ENCODE measurements around the gene EIF2A. TPM values are rescaled to one million over a fixed set of nuclear protein-coding genes. Genes with fewer than 3 reads are reported as not detected.

The EIF2A gene
- total RNA-seq, 1 donor from 2014 or later = 272 TPM

GRCh38 chr3:150543531-150543930, 3.1 kb upstream of the EIF2A start:
- no peak for DNase-seq

DNA sequence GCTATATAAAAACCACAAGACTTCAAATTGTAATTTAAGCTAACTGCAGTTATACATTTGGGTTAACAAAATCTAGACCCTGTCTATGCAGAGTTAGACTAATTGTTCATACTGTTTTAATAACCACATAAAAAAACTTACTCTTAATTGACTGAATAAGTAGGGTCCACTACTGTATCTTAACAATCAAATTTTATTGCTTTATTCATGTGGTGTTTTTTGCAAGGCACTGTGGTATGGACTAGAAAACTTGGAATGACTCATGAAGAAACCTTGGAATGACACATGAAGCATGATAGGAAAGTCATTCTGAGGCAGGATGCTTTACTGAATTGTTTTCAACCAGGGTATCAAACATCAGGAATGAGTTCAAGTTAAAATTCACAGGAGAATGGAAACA, 2.5 kb upstream of the EIF2A start:
- peak; percentile 44 for DNase-seq

DNA sequence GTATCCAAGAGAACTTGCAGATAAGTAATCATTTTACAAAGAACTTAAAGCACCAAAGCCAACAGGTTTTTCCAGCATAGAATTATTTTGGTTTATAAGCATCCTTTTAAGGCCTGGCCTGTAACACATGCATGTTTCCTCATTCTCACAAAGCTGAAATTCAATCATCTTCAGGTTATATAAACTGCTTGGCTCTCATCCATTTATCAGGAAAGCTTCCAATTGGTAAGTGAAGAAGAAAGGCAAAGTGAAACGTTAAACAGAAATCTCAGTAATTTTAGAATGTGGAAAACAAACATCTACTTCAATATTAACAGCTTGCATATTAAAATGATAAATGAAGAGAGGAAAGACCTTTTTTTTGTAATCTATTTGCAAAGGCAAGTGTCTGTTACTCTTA, 1.9 kb upstream of the EIF2A start:
- peak; percentile 10 for DNase-seq

- DNase-seq = peak; percentile 32
These were observed 965 bp upstream of the EIF2A start for GRCh38 chr3:150545419-150546225.

DNA sequence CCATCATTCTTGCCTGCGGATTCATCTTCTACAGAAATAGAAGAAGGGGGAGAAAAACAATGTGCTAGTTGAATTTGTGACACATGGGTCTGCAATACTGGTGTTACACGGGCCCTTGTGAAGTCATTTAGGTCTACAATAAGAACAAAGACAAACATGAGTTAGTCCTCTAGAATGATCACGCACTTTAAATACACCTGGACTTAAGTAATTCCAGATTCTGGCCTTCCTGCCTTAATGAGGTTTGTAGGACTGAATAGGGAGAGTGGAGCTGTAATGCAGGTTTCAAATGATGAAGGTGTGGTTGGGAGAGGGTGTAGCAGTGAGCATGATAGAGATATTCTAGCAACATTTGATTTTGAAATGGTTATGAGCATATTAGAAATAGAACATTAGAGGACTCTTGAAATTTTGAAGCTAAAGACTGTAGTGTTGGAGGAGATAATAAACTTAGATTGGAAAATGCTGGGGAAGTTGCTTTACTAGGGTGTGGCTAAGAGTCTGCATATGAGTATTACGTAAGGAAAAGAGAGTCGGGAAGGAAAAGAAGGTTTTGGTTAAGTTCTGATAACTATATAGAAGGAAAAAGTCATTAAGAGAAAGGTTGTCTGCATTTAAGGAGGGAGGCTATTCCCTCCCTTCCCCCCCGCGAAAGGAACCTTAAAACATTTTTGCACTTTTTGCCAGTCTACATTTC, 606 bp downstream of the EIF2A start:
- peak; percentile 29 for DNase-seq

- no peak for DNase-seq
These were observed 9.4 kb downstream of the EIF2A start for GRCh38 chr3:150555859-150556436.

GRCh38 chr3:150556792-150557191, 10.2 kb downstream of the EIF2A start:
- peak; percentile 68 for DNase-seq

- no peak for DNase-seq
These were observed 11.1 kb downstream of the EIF2A start for GRCh38 chr3:150557725-150558124.

GRCh38 chr3:150564243-150564642, 17.7 kb downstream of the EIF2A start:
- no peak for DNase-seq

DNA sequence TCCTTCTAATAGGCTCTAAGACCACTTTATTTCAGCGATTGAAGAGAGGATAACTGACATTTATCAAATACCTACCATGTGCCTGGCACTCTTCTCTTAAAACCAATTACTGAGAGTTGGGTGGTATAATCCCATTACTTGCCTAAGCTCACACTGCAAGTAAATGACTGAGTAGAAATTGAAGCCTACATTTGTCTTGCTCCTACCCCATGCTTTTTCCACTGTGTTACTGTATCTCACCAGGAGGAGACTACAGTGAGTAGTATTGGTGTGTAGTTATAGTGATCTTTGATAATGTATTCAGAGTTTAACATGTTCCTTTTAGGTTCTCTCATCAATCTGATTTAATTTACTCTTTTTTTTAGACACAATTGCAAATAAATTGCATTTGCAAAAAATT, 20.7 kb downstream of the EIF2A start:
- no peak for DNase-seq

GRCh38 chr3:150577855-150578254, 31.3 kb downstream of the EIF2A start:
- peak; percentile 49 for DNase-seq

GRCh38 chr3:150581174-150581573, 34.6 kb downstream of the EIF2A start:
- no peak for DNase-seq

DNA sequence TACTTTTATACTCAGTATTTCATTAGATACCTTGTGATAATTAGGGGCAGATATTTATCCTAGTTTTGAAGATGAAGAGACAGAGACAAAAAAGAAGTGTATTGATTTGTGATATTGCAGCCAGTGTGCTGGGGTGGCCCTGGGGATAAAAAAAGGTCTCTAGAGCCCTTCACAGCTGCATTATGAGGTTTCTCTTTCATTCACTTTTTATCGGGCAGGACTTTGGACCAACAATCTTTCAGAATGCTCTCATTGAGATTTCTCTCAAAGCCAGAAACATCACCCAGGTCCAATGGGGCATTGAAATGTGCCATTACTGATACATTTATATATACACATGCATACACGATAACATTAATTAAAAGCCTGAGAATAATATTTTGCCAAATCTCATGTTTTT, 36.0 kb downstream of the EIF2A start:
- DNase-seq = no peak

GRCh38 chr3:150583028-150583427, 36.4 kb downstream of the EIF2A start:
- no peak for DNase-seq

DNA sequence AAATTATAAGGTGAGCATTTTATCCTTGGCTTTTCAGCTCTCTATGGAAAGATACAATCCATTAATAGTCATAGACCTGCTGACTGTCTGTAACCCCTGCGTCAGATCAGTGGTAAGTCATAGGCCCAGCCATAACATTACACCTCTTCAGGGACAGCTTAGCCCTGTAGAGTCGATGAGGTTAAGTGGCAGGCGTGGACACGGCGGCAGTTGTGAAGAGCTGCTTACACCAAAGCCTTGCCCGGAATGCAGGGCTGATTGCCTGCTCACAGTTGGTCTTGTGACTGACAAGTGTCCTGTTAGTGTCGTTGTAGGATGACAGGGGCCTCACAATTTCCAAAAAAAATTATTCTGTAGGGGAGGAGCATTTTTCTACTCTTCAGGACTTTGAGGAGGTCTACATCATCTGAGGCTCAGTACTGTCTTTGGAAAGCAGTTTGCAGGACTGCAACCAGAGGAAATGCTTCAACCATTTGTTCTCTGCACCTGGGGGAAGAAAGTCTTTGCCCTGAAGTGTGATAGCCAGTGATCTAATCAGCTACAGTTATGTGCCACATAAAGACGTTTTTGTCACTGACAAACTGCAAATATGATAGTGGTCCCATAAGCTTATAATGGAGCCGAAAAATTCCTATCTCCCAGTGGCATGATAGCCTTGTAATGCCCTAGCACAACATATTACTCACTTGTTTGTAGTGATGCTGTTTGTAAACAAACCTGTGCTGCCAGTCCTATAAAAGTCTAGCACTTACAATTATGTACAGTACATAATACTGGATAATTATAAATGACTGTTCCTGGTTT, 41.6 kb downstream of the EIF2A start:
- no peak for DNase-seq

DNA sequence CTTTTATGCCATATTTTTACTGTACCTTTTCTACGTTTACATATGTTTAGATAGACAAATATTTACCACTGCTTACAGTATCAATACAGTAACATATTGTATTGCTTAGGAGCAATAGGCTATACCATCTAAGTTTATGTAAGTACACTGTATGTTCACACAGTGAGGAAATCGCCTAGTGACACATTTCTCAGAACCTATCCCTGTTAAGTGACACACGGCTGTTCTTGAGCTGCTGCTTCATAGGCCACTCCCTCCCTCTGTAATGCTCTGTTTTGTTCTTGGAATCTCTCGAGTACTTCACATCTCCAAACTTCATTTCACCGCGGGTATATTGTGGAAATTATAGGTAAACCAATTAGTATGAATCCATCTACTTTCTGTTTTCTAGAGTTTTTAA, 43.2 kb downstream of the EIF2A start:
- no peak for DNase-seq

GRCh38 chr3:150594150-150594549, 47.6 kb downstream of the EIF2A start:
- no peak for DNase-seq

DNA sequence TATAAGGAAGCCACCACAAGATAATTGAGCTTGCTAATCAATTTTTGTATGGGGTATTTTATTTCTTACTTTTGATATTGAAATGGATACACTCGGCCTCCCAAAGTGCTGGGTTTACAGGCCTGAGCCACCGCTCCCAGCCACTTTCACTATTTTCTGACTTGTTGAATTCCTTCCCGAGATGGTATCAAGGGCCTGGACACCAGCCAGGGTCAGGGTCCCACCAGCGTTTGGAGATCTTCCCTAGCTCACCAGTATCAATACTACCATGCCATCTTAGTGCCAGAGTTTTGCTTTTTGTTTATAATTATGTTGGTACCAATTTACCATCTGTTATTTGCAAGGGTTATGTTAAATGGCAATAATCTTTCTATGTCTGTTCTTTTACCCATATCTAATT, 51.1 kb downstream of the EIF2A start:
- no peak for DNase-seq

DNA sequence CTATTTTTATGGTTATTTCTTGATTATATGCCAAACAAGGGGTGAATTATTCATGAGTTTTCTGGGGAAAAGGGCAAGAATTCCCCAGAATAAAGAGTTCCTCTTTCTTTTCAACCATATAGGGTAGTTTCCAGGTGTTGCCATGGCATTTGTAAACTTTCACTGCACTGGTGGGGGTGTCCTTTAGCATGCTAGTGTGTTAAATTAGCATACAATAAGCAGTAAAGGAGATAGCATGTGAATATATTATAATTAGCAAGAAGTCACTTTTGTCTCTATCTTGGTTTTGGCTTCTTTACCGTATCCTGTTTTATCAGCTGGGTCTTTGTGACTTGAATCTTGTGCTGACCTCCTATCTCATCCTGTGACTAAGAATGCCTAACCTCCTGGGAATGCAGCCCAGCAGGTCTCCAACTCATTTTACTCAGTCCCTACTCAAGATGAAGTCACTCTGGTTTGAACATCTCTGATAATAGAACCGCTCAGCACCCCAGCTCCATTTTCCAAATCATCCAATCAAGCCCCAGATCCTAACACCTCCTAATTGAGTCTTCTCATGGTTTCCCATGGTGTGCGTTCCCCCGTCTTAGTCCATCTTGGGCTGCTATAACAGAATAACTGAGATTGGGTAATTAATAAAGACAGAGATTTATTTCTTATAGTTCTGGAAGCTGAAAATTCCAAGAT, 53.2 kb downstream of the EIF2A start:
- peak; percentile 79 for DNase-seq

GRCh38 chr3:150600647-150601530, 54.3 kb downstream of the EIF2A start:
- DNase-seq = peak; percentile 7

DNA sequence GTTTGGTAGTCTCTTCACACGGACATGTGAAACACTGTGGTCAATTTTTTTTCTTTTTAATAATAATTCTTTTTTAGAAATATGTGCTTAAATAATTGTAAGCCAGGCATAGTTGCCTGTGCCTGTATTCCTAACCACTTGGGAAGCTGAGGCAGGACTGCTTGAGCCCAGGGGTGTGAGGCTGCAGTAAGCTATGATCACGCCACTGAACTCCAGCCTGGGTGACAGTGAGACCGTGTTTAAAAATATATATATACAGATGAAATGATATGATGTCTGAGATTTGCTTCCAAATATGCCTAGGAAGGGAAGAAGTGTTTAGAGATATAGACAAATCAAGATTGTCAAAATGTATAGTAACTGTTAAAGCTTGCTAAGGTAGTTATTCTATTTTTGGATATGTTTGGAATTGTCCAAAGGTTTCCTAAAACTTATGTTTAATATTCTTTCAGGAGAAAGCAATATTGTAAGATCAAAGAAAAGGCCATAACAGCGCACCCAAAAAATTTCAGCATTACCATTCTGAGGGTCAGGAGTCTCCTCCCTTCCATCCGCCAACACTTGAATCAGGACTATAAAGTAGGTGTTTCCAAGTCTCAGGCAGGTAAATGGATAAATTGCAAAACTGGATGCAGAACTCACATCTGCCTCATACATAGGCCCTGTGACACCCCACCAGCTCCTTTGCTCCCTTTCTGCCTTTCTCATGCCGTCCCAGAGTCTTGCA, 56.0 kb downstream of the EIF2A start:
- DNase-seq = no peak

Data from dermis blood vessel endothelial cell (primary cell).